GM18867 (cell line): ENCODE data around the gene OSBPL7.
"Not testable (repeated sequence)": the region's sequence is repeated elsewhere in the genome, so short reads cannot be mapped to it uniquely, and the experiment has no call there.

Experiments
- ATAC-seq: cut with Tn5 transposase; IDR thresholded peaks from one replicate; pipeline ENCODE4 v1.9.1; 2021; ENCODE audit warnings: mild to moderate bottlenecking, moderate library complexity; ENCODE audit not compliant: unreplicated experiment

OSBPL7 gene

DNA sequence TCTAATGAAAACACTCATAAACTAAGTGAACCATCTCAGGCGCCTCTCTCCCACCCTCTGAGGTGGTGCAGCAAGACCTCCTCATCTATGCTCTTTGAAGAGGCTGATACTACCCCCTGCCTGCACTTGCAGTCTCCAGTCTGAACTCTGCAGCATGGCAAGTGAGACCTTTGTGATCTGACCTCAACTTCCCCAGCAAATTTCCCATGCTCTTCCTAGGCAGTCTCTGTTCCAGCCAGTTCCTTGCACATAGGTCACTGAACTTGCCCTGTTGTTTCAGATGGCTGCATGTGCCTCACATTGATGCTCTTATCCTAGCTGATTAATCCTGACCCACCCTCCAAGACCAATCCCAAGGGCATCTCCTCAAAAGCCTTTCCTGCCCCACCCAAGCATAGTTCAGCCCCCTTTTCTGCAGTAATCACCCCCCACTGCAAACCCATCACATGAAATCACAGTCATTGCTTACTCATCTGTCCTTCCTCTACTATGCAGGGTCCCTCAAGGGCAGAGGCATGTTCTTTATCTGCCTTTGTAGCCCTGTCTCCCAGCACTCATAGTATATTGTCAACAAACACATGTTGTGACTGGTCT lies 46.5 kb downstream of the OSBPL7 start:
- no peak for ATAC-seq

DNA sequence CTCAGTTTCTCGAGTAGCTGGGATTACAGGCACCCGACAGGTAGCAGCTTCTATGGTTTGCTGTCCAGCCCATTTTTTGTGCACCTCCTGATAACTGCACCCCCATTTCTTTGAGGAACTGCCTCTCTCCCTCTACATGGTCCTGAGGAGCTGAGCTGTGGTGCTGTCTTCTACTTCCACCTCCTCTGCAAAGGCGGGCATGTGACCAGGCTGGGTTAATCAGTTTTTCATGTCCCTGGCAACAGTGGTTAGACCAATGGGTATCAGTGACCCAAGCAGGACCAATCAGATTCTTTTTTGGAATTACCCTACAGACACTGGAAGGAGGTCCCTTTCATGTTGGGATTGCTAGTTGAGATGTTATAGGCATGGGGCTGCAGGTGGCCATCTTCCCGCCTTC lies 47.3 kb downstream of the OSBPL7 start:
- ATAC-seq = no peak

GRCh38 chr17:47773649-47774048 lies 47.9 kb downstream of the OSBPL7 start:
- not testable (repeated sequence) for ATAC-seq

DNA sequence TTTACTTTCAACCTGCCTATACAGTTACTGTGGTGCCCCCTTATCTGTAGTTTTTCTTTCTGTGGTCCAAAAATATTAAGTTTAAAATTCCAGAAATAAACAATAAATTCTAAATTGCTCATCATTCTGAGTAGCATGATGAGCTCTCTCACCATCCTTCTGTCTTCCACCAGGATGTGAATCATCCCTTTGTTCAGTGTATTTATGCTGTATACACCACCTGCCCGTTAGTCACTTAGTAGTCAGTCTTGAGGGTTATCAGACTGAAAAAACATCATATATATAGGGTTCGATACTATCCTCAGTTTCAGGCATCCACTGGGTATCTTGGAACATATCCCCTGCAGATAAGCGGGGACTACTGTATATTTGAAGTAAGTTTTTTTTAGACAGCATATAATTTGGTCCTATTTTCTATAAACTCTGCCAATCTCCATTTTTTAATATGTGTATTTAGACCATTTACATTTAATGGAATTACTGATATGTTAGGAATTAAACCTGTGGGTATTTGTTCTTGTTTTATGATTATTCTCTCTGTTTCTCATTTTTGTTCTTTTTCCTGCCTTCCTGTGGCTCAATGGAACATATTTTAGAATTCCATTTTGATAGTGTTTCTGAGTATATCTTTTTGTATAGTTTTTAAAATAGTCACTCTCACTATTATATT lies 57.5 kb downstream of the OSBPL7 start:
- ATAC-seq = no peak

DNA sequence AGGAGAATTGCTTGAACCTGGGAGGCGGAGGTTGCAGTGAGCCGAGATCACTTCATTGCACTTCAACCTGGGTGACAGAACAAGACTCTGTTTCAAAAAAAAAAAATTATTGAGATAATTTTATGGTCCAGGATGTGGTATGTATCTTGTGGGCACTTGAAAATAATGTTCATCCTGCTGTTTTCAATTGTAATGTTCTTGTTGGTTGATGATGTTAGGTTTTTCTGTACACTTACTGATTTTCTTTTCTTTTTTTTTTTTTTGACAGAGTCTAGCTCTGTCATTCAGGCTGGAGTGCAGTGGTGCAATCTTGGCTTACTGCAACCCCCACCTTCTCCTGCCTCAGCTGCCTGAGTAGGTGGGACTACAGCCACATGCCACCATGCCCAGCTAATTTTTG lies 58.9 kb downstream of the OSBPL7 start:
- ATAC-seq = no peak

- no peak for ATAC-seq
Measured at GRCh38 chr17:47760409-47761140, 61.0 kb downstream of the OSBPL7 start.

DNA sequence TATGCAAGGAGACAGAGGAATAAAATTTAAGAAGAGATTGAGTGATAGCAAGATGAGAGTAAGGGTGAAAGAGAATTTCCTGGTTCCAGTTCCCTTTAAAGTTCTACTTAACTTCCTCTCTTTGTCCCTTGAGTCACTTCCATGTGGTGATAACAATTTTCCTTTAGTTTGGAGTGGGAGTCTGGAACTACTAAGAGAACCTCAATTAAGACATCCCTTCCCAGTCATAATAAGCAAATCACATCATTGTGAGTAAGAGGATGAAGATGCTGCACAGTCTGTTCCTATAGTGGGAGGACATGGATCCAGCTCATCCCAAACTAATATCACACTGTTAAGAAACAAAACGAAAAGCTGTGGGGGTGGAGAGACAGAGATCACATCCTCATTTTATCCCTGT lies 64.2 kb downstream of the OSBPL7 start:
- ATAC-seq = no peak
